ENCODE data around the gene SMIM41.
A peak's percentile ranks its signal among the peaks of the same experiment; 100 is the strongest.

Gene SMIM41

DNA sequence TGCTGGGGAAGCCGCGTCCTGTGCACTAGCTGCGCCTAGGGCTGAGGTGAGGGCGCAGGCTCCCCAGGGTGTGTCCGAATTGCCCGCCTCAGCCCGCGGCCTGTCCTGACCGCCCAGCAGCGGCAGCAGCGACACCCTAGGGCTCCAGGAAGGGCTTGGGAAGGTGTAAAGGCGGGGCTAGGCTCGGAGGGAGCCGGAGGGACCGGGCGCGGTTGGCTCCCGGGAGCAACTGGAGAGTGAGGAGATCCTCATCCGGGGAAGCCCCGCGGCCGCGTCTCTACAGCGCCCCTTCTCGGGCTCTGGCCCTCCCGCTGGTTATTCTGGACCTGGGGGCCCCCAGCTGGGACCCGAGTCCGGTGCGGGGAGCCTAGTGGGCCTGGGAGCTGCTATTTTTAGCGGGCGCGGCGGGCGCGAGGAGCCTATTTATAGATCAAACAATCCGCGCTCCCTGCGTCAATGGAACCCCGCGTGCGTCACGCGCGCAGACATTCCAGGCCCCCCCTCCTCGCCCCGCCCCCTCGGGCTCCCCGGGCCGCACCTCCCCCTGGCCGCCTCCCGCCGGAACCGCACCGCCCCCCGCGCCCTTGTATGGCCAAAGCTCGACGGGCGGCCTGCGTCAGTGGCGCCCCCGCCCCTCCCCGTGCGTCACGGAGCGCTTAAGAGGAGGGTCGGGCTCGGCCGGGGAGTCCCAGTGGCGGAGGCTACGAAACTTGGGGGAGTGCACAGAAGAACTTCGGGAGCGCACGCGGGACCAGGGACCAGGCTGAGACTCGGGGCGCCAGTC, 28.6 kb upstream of the SMIM41 start, which contains the start of gene NR4A1:
TSS of gene NR4A1 (plus strand) at position 685 of the 784 bp plus-strand sequence. CDS start 2,887 bp downstream, outside the sequence.
- DNase-seq (ENCODE audit: low read depth) = peak; percentile 99

DNA sequence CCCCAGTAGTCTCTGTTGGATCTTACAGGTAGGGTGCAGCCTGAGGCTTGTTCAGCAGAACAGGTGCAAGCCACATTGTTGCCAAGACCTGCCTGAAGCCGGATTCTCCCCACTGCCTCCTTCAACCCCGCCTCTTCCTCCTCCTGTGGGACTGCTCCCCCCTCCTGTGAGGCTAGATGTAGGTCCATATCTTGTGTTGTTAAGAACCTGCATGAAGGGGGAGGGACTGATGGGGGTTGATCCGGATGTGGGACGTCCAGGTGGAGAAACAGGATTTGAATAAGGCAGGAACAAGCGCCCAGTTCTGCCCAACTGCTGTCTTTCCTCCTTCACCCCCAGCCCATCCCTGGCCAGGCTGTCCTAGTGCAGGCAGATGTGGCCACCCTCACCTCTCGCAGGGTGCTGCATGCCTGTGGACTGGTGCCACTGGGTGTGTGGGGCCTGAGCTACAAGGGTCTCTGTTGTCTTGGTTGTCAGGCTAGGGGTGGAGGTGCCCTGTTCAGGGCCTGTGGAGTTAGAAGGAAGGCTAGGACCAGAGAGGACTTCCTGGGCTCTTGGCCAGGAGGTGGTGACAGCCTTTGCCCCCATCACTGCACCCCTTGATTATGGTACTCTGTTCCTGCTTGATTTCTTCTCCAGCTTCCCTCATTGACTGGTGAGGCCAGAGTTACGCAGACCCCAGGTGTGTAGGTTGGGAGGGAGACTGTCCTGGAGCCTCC, 26.9 kb upstream of the SMIM41 start:
- DNase-seq (ENCODE audit: low read depth) = no peak

DNA sequence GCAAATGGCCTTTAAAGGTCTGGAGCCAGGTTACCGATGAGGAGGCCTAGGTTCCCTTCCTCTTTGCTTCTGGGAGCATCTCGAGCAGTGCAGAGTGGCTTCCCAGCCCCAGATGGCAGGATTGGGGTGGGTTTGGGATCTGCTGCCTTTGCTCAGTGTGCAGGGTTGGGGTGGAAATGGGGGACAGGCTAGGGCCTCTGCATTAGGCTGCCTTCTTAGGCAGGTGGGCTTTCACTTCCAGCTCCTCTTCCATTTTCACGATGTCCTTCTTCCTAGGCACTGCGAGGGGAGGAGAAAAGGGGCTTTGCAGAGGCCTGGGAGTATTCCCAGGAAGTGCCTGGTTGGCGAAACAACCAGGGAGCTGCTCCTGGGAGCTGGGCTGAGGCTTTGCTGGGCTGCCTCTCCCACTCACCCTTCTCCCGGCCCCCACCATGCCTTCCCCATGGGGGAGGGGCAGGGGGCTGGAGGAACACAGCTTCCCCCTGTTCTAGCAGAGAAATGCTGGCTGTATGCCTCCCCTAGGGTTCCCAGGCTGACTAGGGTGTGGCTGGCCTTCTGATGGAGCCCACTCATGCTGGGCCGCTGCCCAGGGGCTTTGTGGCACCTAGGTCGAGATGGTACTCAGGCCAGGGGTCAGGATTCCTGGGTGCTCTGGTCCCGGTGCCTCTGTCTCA, 25.8 kb upstream of the SMIM41 start:
- DNase-seq (ENCODE audit: low read depth) = no peak

DNA sequence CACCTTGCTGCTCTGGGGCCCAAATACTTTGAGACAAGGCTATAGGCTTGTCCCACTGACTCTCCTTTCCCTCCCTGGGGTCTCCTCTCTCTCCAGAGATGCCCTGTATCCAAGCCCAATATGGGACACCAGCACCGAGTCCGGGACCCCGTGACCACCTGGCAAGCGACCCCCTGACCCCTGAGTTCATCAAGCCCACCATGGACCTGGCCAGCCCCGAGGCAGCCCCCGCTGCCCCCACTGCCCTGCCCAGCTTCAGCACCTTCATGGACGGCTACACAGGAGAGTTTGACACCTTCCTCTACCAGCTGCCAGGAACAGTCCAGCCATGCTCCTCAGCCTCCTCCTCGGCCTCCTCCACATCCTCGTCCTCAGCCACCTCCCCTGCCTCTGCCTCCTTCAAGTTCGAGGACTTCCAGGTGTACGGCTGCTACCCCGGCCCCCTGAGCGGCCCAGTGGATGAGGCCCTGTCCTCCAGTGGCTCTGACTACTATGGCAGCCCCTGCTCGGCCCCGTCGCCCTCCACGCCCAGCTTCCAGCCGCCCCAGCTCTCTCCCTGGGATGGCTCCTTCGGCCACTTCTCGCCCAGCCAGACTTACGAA, 25.2 kb upstream of the SMIM41 start:
- no peak for DNase-seq (ENCODE audit: low read depth)

DNA sequence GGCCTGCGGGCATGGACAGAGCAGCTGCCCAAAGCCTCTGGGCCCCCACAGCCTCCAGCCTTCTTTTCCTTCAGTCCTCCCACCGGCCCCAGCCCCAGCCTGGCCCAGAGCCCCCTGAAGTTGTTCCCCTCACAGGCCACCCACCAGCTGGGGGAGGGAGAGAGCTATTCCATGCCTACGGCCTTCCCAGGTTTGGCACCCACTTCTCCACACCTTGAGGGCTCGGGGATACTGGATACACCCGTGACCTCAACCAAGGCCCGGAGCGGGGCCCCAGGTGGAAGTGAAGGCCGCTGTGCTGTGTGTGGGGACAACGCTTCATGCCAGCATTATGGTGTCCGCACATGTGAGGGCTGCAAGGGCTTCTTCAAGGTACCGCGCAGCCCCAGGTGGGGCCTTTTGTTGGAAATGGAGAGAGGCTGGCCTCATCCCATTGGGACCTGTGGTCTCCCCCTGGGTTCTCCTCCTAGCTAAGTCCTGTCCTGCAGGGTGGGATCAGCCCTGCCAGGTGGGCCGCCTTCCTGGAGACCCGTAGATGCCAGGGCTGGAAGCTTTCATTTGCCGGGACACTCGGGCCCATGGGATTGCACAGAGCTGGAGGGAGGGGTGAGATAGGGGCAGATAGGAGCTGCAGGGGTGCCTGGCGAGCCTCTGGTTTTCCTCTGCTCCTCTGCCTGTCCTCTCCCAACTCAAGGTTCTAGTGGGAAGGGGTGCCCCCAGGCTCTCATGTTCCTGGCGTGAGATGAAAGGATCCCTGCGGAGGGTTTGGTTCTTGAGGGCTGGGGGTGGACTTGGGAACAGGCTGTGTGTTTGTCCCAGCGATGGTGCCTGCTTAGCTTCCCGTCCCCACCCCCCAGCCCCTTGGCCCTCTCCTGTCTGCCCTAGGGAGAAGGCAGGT, 24.4 kb upstream of the SMIM41 start:
- no peak for DNase-seq (ENCODE audit: low read depth)

DNA sequence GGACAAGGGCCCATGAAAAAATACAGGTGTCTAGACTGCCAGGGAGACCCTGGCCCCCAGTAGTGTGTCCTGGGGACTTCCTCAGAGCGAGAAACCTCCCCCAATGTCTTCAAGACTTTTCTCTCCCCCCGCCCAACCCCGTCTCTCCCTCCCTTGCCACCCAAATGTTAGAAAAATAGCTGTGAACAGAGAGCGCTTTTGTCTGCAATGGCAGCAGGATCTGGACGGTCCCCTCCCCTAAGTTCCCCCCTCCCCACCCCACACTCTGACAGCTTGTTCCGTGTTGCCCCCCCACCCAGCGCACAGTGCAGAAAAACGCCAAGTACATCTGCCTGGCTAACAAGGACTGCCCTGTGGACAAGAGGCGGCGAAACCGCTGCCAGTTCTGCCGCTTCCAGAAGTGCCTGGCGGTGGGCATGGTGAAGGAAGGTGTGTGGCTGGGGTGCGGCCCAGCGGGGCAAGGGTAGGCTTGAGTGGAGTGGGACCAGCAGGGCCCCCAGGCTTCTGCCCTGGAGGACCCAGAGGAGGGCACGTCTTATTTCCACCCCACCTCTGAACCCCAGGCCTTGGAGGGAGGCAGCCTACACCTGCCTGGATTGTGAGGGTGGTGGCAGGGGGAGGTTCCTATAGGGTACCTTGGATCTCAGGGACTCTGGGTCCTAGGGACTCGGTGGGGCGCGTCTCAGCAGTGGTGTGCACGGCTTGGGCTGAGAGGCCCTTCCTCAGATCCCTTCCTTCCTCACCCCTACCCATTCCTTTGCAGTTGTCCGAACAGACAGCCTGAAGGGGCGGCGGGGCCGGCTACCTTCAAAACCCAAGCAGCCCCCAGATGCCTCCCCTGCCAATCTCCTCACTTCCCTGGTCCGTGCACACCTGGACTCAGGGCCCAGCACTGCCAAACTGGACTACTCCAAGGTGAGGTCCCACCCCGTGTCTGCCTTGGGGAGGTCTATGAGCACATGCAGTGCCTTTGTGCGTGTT, 23.5 kb upstream of the SMIM41 start:
- DNase-seq (ENCODE audit: low read depth) = no peak

DNA sequence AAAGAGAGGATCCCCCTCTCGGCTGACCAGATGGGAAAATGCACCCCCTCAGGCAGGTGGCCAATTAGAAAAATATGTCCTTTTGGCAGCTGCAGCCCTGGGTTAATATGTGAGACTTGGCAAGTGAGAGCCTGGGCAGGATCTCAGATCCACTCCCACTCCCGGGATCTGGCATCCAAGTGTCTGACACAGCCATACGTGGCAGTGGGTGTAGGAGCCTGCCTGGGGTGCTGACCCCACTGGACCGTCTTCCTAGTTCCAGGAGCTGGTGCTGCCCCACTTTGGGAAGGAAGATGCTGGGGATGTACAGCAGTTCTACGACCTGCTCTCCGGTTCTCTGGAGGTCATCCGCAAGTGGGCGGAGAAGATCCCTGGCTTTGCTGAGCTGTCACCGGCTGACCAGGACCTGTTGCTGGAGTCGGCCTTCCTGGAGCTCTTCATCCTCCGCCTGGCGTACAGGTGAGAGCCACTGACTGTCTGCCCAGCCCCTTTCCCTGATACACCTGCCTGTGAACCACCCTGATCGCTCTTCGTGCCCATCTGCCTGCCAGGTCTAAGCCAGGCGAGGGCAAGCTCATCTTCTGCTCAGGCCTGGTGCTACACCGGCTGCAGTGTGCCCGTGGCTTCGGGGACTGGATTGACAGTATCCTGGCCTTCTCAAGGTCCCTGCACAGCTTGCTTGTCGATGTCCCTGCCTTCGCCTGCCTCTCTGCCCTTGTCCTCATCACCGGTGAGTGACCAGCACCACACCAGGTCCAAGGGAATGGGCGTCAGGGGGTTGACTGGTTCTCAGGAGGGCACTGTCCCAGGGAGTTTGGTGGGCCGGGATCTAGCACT, 22.5 kb upstream of the SMIM41 start:
- no peak for DNase-seq (ENCODE audit: low read depth)

DNA sequence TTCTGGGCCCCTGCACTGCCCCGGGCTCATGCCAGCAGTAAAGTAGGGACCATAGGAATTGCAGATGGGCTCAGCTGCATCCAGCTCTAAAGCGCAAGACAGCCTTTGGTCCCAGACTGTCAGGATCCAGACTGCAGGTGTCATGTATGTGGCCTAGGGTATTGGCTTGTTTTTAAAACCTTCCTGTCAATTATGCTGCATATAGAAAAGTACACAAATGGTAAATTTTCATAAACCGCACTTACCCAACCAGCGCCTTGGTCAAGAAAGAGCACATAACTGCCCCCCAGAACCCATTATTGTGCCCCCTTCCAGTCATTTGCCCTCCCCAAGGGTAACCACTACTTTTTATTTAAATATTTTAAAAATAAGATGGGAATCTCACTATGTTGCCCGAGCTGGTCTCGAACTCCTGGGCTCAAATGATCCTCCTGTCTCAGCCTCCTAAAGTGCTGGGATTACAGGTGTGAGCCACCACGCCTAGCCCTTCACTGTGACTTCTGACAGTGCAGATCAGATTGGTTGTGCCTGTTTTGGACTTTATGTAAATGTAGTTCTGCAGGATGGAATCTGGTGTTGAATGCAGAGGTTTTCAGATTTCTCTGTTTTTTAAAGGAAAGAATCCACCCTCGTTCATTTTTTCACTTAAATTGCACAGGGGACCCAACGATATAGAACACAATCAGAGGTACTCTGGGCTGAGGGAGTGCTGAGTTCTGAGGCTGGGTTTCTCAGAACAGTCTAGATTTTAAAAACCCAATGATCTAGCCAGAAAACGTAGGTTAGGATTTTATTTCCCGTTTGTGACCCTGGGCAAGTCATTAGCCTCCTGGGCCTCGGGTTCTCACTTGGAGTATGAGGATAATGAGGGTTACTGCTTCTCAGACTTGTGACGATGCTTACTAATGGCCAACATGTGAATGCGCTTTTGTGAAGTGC, 21.6 kb upstream of the SMIM41 start:
- no peak for DNase-seq (ENCODE audit: low read depth)

DNA sequence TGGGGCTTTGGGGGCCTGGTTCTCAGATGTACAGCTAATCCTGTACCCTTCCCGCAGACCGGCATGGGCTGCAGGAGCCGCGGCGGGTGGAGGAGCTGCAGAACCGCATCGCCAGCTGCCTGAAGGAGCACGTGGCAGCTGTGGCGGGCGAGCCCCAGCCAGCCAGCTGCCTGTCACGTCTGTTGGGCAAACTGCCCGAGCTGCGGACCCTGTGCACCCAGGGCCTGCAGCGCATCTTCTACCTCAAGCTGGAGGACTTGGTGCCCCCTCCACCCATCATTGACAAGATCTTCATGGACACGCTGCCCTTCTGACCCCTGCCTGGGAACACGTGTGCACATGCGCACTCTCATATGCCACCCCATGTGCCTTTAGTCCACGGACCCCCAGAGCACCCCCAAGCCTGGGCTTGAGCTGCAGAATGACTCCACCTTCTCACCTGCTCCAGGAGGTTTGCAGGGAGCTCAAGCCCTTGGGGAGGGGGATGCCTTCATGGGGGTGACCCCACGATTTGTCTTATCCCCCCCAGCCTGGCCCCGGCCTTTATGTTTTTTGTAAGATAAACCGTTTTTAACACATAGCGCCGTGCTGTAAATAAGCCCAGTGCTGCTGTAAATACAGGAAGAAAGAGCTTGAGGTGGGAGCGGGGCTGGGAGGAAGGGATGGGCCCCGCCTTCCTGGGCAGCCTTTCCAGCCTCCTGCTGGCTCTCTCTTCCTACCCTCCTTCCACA, 20.7 kb upstream of the SMIM41 start:
- DNase-seq (ENCODE audit: low read depth) = no peak

DNA sequence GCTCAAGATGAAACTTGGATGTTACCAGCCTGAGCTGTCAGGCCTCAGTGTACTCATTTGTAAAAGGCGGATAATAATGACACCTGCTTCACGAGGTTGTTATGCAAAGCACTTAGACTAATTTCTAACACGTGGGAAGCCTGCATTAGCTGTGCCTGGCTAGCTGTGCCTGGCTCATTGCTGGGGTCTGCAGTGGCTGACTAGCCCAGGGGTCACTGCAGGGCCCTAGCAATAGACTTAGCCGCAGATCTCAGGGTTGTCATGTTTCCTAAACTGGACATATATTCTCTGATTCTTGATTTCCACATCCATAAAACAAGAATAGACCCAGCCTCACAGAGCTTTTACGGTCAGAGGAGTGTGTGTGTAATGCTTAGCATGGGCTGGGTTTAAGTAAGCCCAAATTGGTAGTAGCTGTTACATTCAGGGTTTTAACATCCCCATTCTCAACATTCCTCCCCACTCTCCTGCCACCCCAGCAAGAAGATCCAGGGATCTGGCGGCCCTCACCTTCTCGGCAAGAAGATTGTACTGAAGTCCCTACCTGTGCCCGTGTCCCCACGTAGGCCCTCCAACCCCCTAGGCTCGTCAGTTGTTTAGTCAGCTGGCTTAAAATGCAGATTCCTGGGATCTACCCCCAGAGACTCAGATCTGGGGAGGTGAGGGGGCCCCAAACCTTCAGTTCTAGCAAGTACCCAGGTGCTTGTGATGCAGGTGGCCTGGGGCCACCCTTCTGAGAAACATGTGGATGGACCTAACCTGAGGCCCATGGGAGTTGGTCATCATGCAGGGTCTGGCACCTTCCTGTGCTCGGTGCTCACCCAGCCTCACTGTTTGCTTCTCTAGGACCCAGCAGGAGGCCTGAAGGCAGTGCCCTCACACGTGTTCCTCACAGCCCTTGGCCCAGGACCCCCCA, 19.7 kb upstream of the SMIM41 start:
- no peak for DNase-seq (ENCODE audit: low read depth)

DNA sequence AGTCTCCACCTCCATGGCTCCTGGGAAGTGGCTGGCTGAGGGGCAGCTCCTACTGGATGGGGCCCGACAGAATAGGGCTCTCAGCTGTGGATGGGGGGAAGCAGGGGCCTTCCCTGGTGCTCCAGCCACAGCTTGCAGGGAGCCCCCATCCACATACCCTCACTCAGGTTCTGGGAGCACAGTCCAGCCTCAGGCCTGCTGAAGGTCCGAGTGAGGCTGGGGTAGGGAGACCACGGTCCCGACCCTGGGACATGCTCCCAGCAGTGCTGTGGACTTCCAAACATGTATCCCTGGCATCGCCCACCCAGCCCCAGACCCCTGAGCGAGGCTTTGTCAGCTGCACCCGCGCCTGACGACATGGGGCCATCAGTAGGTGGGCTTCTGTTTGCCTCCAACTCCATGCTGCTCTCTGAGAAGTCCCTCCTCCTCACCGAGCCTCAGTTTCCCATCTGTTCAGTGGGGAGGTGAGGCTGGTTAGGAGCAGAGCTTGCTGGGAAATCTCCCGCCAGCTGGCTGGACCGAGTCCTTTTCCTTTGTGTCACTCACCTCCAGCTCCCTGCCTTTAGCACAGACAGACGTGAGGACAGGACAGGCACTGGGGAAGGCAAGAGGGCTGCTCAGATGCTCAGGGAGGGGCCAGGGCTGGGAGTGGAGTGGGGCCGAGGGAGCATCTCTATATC, 18.9 kb upstream of the SMIM41 start:
- no peak for DNase-seq (ENCODE audit: low read depth)

DNA sequence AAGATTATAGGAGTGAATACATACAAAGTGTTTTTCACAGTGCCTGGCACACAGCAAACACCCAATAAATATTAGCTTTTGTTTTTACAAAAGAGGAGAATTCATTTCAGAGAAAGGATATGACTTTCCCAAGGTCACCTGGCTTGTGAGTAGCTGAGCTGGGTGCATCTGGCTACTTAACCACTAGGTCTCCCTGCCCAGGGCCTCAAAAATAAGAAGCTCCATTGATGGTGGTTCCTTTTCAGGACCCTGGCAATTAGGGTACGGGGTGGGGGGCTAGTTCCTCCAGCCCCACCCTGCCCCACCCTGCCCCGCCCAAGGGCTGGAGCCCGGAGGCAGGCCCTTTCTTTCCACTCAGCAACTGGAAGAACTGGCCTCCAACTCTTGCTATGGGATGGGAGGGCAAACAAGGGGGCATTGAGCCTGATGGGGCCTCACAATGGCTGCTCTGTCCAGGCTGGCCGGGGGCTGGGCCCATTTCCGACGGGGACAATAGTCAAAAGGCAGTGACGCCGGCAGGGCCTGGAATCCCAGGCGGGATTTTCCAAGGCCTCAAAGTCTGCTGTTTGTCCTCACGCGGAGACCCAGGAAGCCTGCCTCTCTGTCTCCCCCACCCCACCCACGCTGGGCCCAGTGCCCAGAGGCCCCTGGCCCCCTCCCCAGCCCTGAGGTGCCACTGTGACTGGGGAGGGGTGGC, 17.9 kb upstream of the SMIM41 start:
- DNase-seq (ENCODE audit: low read depth) = no peak

DNA sequence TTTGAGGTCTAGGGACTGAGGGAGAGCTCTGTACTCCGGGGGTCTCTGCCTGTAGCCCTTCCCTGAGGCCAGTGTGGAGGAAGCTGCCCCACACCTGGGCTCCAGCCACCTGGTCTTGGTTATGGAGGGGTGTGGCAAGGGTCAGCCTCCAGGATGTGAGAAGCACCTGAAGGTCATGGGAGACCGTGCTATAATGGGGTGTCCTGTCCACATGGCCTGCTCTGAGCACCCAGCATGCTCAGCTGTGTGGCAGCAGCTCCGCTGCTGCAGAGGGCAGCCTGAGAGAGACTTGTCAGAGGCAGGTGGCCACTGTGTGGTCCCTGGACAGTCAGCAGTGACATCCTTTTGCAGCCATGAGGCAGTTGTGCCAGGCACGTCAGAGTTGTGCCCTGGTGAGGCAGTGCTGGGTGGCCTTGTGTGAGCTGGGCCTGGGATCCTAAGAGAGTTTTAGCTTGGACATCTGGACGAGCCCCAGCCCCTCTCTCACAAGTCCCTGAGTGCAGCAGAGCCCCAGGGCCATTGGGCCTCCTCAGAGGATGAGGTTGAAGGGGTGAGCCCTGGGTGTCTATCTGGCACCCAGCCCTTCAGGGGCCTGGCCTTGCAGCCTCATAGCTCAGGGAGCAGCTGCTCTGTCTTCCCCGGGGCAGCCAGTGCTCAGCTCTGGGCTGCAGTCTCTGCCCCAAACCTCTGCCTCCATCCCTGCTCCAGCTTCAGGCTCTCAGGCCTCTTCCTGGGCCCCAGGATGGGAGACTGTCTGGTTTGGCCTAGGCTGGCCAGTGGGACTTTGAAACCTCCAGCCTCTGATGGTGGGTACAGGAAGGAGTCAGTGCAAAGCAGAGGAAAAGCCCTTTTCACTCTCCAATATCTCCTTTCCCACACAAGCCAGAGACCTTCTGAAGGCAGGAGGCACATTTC, 17.1 kb upstream of the SMIM41 start:
- DNase-seq (ENCODE audit: low read depth) = no peak

All from stimulated activated CD8-positive, alpha-beta memory T cell treated with anti-CD3 and anti-CD28 coated beads, Interleukin-4, amount 100 ng/mL, for 24 hours (primary cell).